Measurements from ENCODE around the gene GLG1. TPM values are rescaled to one million over a fixed set of nuclear protein-coding genes. Genes with fewer than 3 reads are reported as not detected.

GLG1 gene
- total and polyA plus RNA-seq, 3 experiments from 2014 or later, result 52.3 to 174 (median 56.7) TPM

- Histone ChIP-seq H3K4me3 (ENCODE audit: low read length) (no peak overlapping the region), H3K36me3 (ENCODE audit: insufficient read depth, low read length) (peaks cover 40% of the 10 kb centered on the region), H3K27me3 (ENCODE audit: insufficient read depth, low read length, poor library complexity, severe bottlenecking) (no peaks in the 10 kb centered on the region), H3K4me1 (ENCODE audit: insufficient read depth, low read length) (no peaks in the 10 kb centered on the region), H3K9me3 (ENCODE audit: low read length) (no peaks in the 10 kb centered on the region), H3K27ac (ENCODE audit: low read depth, low read length) (no peak overlapping the region)
- Mint-ChIP-seq H3K4me1 (peaks cover 2 to 7% (median 7%) of the 10 kb centered on the region in 3 donors), H3K9me3 (no peaks in the 10 kb centered on the region), H3K36me3 (peaks cover 0 to 87% (median 16%) of the 10 kb centered on the region in 3 donors), H3K27ac (no peak overlapping the region), H3K4me3 (no peak overlapping the region), H3K27me3 (no peaks in the 10 kb centered on the region)
- ChIA-PET CTCF (interaction anchor here (0.9 to 2.9 kb wide), 5 partner anchors 9 to 28 kb away, joined by 3 to 8 read pairs (median 4); partner anchors contain the start of gene GLG1), POLR2A (no interaction called here)
- DNase-seq, result no peak
Measured at GRCh38 chr16:74623839-74624235, 16.9 kb upstream of the GLG1 start.

GRCh38 chr16:74623214-74623838 is 16.4 kb upstream of the GLG1 start:
- peaks cover 2 to 7% (median 7%) of the 10 kb centered on the region in 3 donors for H3K4me1 Mint-ChIP-seq

GRCh38 chr16:74622005-74622404 is 15.1 kb upstream of the GLG1 start:
- no peak for DNase-seq
- Mint-ChIP-seq H3K4me1 (peaks cover 2 to 11% (median 3%) of the 10 kb centered on the region in 3 donors), H3K27ac (no peak overlapping the region), H3K27me3 (no peaks in the 10 kb centered on the region), H3K9me3 (no peaks in the 10 kb centered on the region), H3K36me3 (peaks cover 0 to 76% (median 18%) of the 10 kb centered on the region in 3 donors), H3K4me3 (no peak overlapping the region)
- Histone ChIP-seq H3K9me3 (ENCODE audit: low read length) (no peaks in the 10 kb centered on the region), H3K27ac (ENCODE audit: low read depth, low read length) (no peak overlapping the region), H3K27me3 (ENCODE audit: insufficient read depth, low read length, poor library complexity, severe bottlenecking) (no peaks in the 10 kb centered on the region), H3K36me3 (ENCODE audit: insufficient read depth, low read length) (peaks cover 25% of the 10 kb centered on the region), H3K4me3 (ENCODE audit: low read length) (no peak overlapping the region), H3K4me1 (ENCODE audit: insufficient read depth, low read length) (no peaks in the 10 kb centered on the region)
- POLR2A ChIA-PET, result no interaction called here
- CTCF ChIA-PET, result interaction anchor here (0.8 to 2.9 kb wide), 5 partner anchors 8 to 141 kb away, joined by 3 to 8 read pairs (median 4); partner anchors contain the start of gene GLG1

More at GRCh38 chr16:74623214-74623838, 16.4 kb upstream of the GLG1 start:
- H3K9me3 ChIP-seq (ENCODE audit: low read length), result no peaks in the 10 kb centered on the region
- ChIA-PET POLR2A (interaction anchor here (0.7 kb wide), 1 partner anchor 14 kb away, joined by 3 read pairs; no protein-coding TSS in a partner anchor), CTCF (interaction anchor here (0.8 to 2.9 kb wide), 13 partner anchors 9 to 161 kb away, joined by 3 to 8 read pairs (median 4); partner anchors contain the start of gene GLG1)
- peaks cover 0 to 83% (median 16%) of the 10 kb centered on the region in 3 donors for H3K36me3 Mint-ChIP-seq
- peaks cover 35% of the 10 kb centered on the region for H3K36me3 ChIP-seq (ENCODE audit: insufficient read depth, low read length)
- no peaks in the 10 kb centered on the region for H3K4me1 ChIP-seq (ENCODE audit: insufficient read depth, low read length)
- no peaks in the 10 kb centered on the region for H3K27me3 Mint-ChIP-seq
- H3K27ac ChIP-seq (ENCODE audit: low read depth, low read length), result no peak overlapping the region
- H3K4me3 Mint-ChIP-seq, result no peak overlapping the region
- peak in 2 of 5 donors; percentile 21 to 41 for DNase-seq
- H3K27ac Mint-ChIP-seq, result peak overlapping the region in 3 of 8 donors; percentile 0 to 76 (median 41)
- no peaks in the 10 kb centered on the region for H3K9me3 Mint-ChIP-seq
- H3K27me3 ChIP-seq (ENCODE audit: insufficient read depth, low read length, poor library complexity, severe bottlenecking), result no peaks in the 10 kb centered on the region
- no peak overlapping the region for H3K4me3 ChIP-seq (ENCODE audit: low read length)

GRCh38 chr16:74617206-74617788 is 10.4 kb upstream of the GLG1 start:
- Histone ChIP-seq H3K36me3 (ENCODE audit: insufficient read depth, low read length) (peaks cover 6% of the 10 kb centered on the region), H3K9me3 (ENCODE audit: low read length) (no peaks in the 10 kb centered on the region), H3K27ac (ENCODE audit: low read depth, low read length) (no peak overlapping the region), H3K4me3 (ENCODE audit: low read length) (no peak overlapping the region), H3K4me1 (ENCODE audit: insufficient read depth, low read length) (no peaks in the 10 kb centered on the region), H3K27me3 (ENCODE audit: insufficient read depth, low read length, poor library complexity, severe bottlenecking) (no peaks in the 10 kb centered on the region)
- Mint-ChIP-seq H3K4me1 (peaks cover 0 to 9% (median 0%) of the 10 kb centered on the region in 3 donors), H3K4me3 (no peak overlapping the region), H3K36me3 (peaks cover 0 to 39% (median 6%) of the 10 kb centered on the region in 3 donors), H3K27me3 (no peaks in the 10 kb centered on the region), H3K9me3 (no peaks in the 10 kb centered on the region), H3K27ac (peak overlapping the region in 3 of 8 donors; percentile 30 to 66 (median 45))
- POLR2A ChIA-PET, result no interaction called here
- no peak for DNase-seq
- CTCF ChIA-PET, result interaction anchor here (0.8 kb wide), 1 partner anchor 129 kb away, joined by 3 read pairs; no protein-coding TSS in a partner anchor

DNA sequence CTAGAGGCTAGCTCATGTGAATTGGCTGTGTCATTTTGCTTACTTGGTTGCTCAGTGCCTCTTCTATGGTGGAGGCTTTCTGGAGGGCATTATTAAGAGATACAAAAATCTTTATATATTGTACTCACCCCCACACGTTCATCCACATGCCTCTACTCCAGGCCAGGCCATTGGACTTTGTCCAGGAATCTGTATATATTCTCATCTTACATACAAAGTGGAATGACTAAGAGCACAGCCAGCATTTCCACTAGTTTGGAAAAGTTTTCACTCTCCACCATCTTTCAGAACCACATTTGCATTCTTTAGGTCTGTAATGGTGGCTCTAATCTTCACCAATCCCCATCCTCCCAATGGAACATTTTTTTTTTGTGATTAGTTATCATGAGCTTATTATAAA is 4.8 kb upstream of the GLG1 start:
- POLR2A ChIA-PET, result no interaction called here
- H3K36me3 Mint-ChIP-seq, result peaks cover 0 to 8% (median 1%) of the 10 kb centered on the region in 3 donors
- no peaks in the 10 kb centered on the region for H3K27me3 Mint-ChIP-seq
- no peaks in the 10 kb centered on the region for H3K9me3 Mint-ChIP-seq
- H3K4me3 Mint-ChIP-seq, result peak overlapping the region in 2 of 7 donors; percentile 44 to 55
- CTCF ChIA-PET, result interaction anchor here (1.1 to 1.3 kb wide), 2 partner anchors 9 to 13 kb away, joined by 3 read pairs; no protein-coding TSS in a partner anchor
- Histone ChIP-seq H3K27me3 (ENCODE audit: insufficient read depth, low read length, poor library complexity, severe bottlenecking) (no peaks in the 10 kb centered on the region), H3K36me3 (ENCODE audit: insufficient read depth, low read length) (no peaks in the 10 kb centered on the region), H3K9me3 (ENCODE audit: low read length) (no peaks in the 10 kb centered on the region), H3K27ac (ENCODE audit: low read depth, low read length) (no peak overlapping the region), H3K4me1 (ENCODE audit: insufficient read depth, low read length) (peaks cover 26% of the 10 kb centered on the region), H3K4me3 (ENCODE audit: low read length) (no peak overlapping the region)
- no peak for DNase-seq
- peaks cover 16 to 23% (median 23%) of the 10 kb centered on the region in 3 donors for H3K4me1 Mint-ChIP-seq
- H3K27ac Mint-ChIP-seq, result peak overlapping the region in 1 of 8 donors; percentile 47

DNA sequence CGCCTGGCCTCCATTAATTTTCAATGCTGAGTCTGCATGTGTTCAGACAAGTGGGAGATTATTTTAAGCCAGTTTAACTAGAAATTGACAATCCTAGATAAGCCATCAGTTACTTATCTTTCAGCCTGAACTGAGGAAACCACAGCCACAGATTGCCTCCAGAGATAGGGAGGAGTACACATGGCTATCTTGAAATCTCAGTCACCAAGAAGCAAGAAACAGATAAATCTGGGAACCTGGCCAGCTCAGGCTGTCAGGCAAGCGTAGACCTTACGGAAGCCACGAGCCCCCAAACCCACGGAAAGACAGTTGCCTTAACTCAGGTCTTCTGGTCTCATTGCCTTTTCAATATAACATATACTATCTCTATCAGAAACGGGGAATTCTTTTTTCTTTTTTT is 2.0 kb upstream of the GLG1 start:
- H3K4me1 Mint-ChIP-seq, result peaks cover 33 to 48% (median 47%) of the 10 kb centered on the region in 3 donors
- H3K4me3 Mint-ChIP-seq, result peak overlapping the region; percentile 5 to 82 (median 62)
- peak; percentile 20 to 73 (median 52) for DNase-seq
- peak overlapping the region; percentile 32 to 80 (median 59) for H3K27ac Mint-ChIP-seq
- H3K27me3 Mint-ChIP-seq, result no peaks in the 10 kb centered on the region
- CTCF ChIA-PET, result no interaction called here
- Histone ChIP-seq H3K36me3 (ENCODE audit: insufficient read depth, low read length) (no peaks in the 10 kb centered on the region), H3K4me3 (ENCODE audit: low read length) (no peak overlapping the region), H3K4me1 (ENCODE audit: insufficient read depth, low read length) (peaks cover 46% of the 10 kb centered on the region), H3K9me3 (ENCODE audit: low read length) (no peaks in the 10 kb centered on the region), H3K27me3 (ENCODE audit: insufficient read depth, low read length, poor library complexity, severe bottlenecking) (no peaks in the 10 kb centered on the region), H3K27ac (ENCODE audit: low read depth, low read length) (no peak overlapping the region)
- POLR2A ChIA-PET, result interaction anchor here (0.8 to 3.2 kb wide), 2 partner anchors 14 to 58 kb away, joined by 3 to 19 read pairs; partner anchors contain the start of gene RFWD3
- peaks cover 0 to 10% (median 1%) of the 10 kb centered on the region in 3 donors for H3K36me3 Mint-ChIP-seq
- no peaks in the 10 kb centered on the region for H3K9me3 Mint-ChIP-seq

- Mint-ChIP-seq H3K9me3 (no peaks in the 10 kb centered on the region), H3K4me1 (peaks cover 38 to 53% (median 52%) of the 10 kb centered on the region in 3 donors), H3K27ac (peak overlapping the region in 4 of 8 donors; percentile 12 to 78 (median 54)), H3K27me3 (no peaks in the 10 kb centered on the region), H3K36me3 (peaks cover 0 to 12% (median 1%) of the 10 kb centered on the region in 3 donors), H3K4me3 (peak overlapping the region in 6 of 7 donors; percentile 50 to 98 (median 86))
- Histone ChIP-seq H3K4me1 (ENCODE audit: insufficient read depth, low read length) (peaks cover 50% of the 10 kb centered on the region), H3K36me3 (ENCODE audit: insufficient read depth, low read length) (no peaks in the 10 kb centered on the region), H3K4me3 (ENCODE audit: low read length) (no peak overlapping the region), H3K27ac (ENCODE audit: low read depth, low read length) (no peak overlapping the region), H3K27me3 (ENCODE audit: insufficient read depth, low read length, poor library complexity, severe bottlenecking) (no peaks in the 10 kb centered on the region), H3K9me3 (ENCODE audit: low read length) (no peaks in the 10 kb centered on the region)
- no peak for DNase-seq
- CTCF ChIA-PET, result interaction anchor here (1.2 kb wide), 1 partner anchor 14 kb away, joined by 4 read pairs; no protein-coding TSS in a partner anchor
- POLR2A ChIA-PET, result interaction anchor here (3.2 kb wide), 1 partner anchor 59 kb away, joined by 19 read pairs; the partner anchor contains the start of gene RFWD3
Measured at GRCh38 chr16:74608381-74608780, 1.5 kb upstream of the GLG1 start.
